Suprapubic skin (tissue), 4 donors: ENCODE data around the gene PRR16. TPM values are rescaled to one million over a fixed set of nuclear protein-coding genes. Genes with fewer than 3 reads are reported as not detected.

Experiments
- DNase-seq, 2 donors: peaks; one replicate each; pipeline ENCODE4 v3.0.0-alpha.2; 2019; ENCODE audit warnings: low spot score in 2 of 2
- H3K27ac ChIP-seq: fragments of 200-600 bp; sonication (generic); one replicate; pipeline ENCODE4 v1.5.1; 2019
- H3K27me3 ChIP-seq: fragments of 200-600 bp; sonication (generic); one replicate; pipeline ENCODE4 v1.5.1; 2019
- H3K36me3 ChIP-seq: fragments of 200-600 bp; sonication (generic); one replicate; pipeline ENCODE4 v1.5.1; 2019
- H3K4me1 ChIP-seq: fragments of 200-600 bp; sonication (generic); one replicate; pipeline ENCODE4 v1.5.1; 2019
- H3K4me3 ChIP-seq: fragments of 200-600 bp; sonication (generic); one replicate; pipeline ENCODE4 v1.5.1; 2019; ENCODE audit warnings: mild to moderate bottlenecking
- H3K9me3 ChIP-seq: fragments of 200-600 bp; sonication (generic); one replicate; pipeline ENCODE4 v1.5.1; 2019
- CTCF ChIP-seq, 2 donors: fragments of 200-600 bp in 1 of 2; fragments of 450-650 bp in 1 of 2; sonication (generic) in 1 of 2; IDR thresholded peaks; one replicate each; pipeline ENCODE4 v1.5.1; 2016 to 2019; ENCODE audit warnings: antibody characterized with exemption in 2 of 2, mild to moderate bottlenecking in 1 of 2, moderate library complexity in 1 of 2
- EP300 ChIP-seq: sonication (generic); formaldehyde crosslinking; IDR thresholded peaks from one replicate; pipeline ENCODE4 v1.6.1; 2017; ENCODE audit warnings: antibody characterized with exemption
- POLR2A ChIP-seq, 2 donors: fragments of 450-650 bp; IDR thresholded peaks; one replicate each; pipeline ENCODE4 v1.6.1; 2017; ENCODE audit warnings: antibody characterized with exemption in 2 of 2, mild to moderate bottlenecking in 2 of 2, moderate library complexity in 2 of 2
- POLR2AphosphoS5 ChIP-seq, 3 donors: sonication (generic); formaldehyde crosslinking; IDR thresholded peaks; one replicate each; pipeline ENCODE4 v1.6.1; 2017; ENCODE audit warnings: antibody characterized with exemption in 3 of 3
- WGBS: methylation state at CpG from one replicate; pipeline ENCODE4 v1.1.5; 2018; 5-methylcytosine and 5-hydroxymethylcytosine counted together
- total RNA-seq, 4 donors: library from RNA; depleted of rRNA; stranded (reverse); fragments of >200 nt; gene quantifications; one replicate each; pipeline ENCODE4 v1.1.0, GENCODE V29; 2016

PRR16 gene
- total RNA-seq, 4 donors from 2014 or later, result 0.76 to 1.4 (median 1.0) TPM

GRCh38 chr5:120677481-120677880 lies 213.4 kb downstream of the PRR16 start:
- DNase-seq, result no peak
- Histone ChIP-seq H3K4me1 (no peaks in the 10 kb centered on the region), H3K27ac (no peak overlapping the region), H3K36me3 (no peaks in the 10 kb centered on the region), H3K4me3 (no peak overlapping the region), H3K9me3 (no peaks in the 10 kb centered on the region), H3K27me3 (no peaks in the 10 kb centered on the region)
- TF ChIP-seq CTCF (IDR thresholded peaks at IDR 0.05) (no peak), POLR2A (IDR thresholded peaks at IDR 0.05) (no peak)

- Histone ChIP-seq H3K4me3 (no peak overlapping the region), H3K27me3 (no peaks in the 10 kb centered on the region), H3K9me3 (no peaks in the 10 kb centered on the region), H3K36me3 (no peaks in the 10 kb centered on the region), H3K4me1 (no peaks in the 10 kb centered on the region), H3K27ac (no peak overlapping the region)
- TF ChIP-seq POLR2AphosphoS5 (IDR thresholded peaks at IDR 0.05) (no peak), CTCF (IDR thresholded peaks at IDR 0.05) (no peak), EP300 (no peak), POLR2A (IDR thresholded peaks at IDR 0.05) (no peak)
- no peak for DNase-seq
- 62% methylated on average over 1 of the region's 1 CpG for WGBS
Measured at GRCh38 chr5:120678279-120678678, 214.2 kb downstream of the PRR16 start.

- no peak for DNase-seq
- H3K27ac ChIP-seq, result no peak overlapping the region
- no peaks in the 10 kb centered on the region for H3K36me3 ChIP-seq
- H3K4me1 ChIP-seq, result no peaks in the 10 kb centered on the region
- no peaks in the 10 kb centered on the region for H3K9me3 ChIP-seq
- 80% methylated on average over 2 of the region's 2 CpGs for WGBS
- no peaks in the 10 kb centered on the region for H3K27me3 ChIP-seq
- H3K4me3 ChIP-seq, result no peak overlapping the region
- TF ChIP-seq CTCF (IDR thresholded peaks at IDR 0.05) (no peak), POLR2AphosphoS5 (IDR thresholded peaks at IDR 0.05) (no peak), POLR2A (IDR thresholded peaks at IDR 0.05) (no peak)
Measured at GRCh38 chr5:120682851-120683250, 218.8 kb downstream of the PRR16 start.

GRCh38 chr5:120683580-120683979 lies 219.5 kb downstream of the PRR16 start:
- H3K36me3 ChIP-seq, result no peaks in the 10 kb centered on the region
- H3K4me1 ChIP-seq, result no peaks in the 10 kb centered on the region
- H3K27me3 ChIP-seq, result no peaks in the 10 kb centered on the region
- DNase-seq, result no peak
- no peak overlapping the region for H3K27ac ChIP-seq
- no peak for TF ChIP-seq POLR2A (IDR thresholded peaks at IDR 0.05)
- TF ChIP-seq POLR2AphosphoS5 (IDR thresholded peaks at IDR 0.05), result no peak
- TF ChIP-seq CTCF (IDR thresholded peaks at IDR 0.05), result no peak
- TF ChIP-seq EP300, result no peak
- no peaks in the 10 kb centered on the region for H3K9me3 ChIP-seq
- no peak overlapping the region for H3K4me3 ChIP-seq

GRCh38 chr5:120684213-120684612 lies 220.1 kb downstream of the PRR16 start:
- H3K36me3 ChIP-seq, result no peaks in the 10 kb centered on the region
- no peak for DNase-seq
- H3K9me3 ChIP-seq, result no peaks in the 10 kb centered on the region
- WGBS, result 59% methylated on average over 2 of the region's 2 CpGs
- no peak overlapping the region for H3K4me3 ChIP-seq
- H3K27ac ChIP-seq, result no peak overlapping the region
- no peaks in the 10 kb centered on the region for H3K27me3 ChIP-seq
- no peaks in the 10 kb centered on the region for H3K4me1 ChIP-seq
- TF ChIP-seq POLR2A (IDR thresholded peaks at IDR 0.05) (no peak), EP300 (no peak), CTCF (IDR thresholded peaks at IDR 0.05) (no peak), POLR2AphosphoS5 (IDR thresholded peaks at IDR 0.05) (no peak)
